Left renal cortex interstitium (tissue), 4 donors: ENCODE data around the gene IQCM. TPM values are rescaled to one million over a fixed set of nuclear protein-coding genes. Genes with fewer than 3 reads are reported as not detected.
"Not testable (repeated sequence)": the region's sequence is repeated elsewhere in the genome, so short reads cannot be mapped to it uniquely, and the experiment has no call there.

Experiments used
- DNase-seq, 4 donors: peaks; one replicate each; pipeline ENCODE4 v3.0.0-alpha.2; 2013; ENCODE audit warnings: low read depth in 4 of 4, low spot score in 2 of 4, missing footprints in 1 of 4
- polyA plus RNA-seq, 4 donors: library from polyadenylated mRNA; unstranded; fragments of 120-200 nt; gene quantifications; one replicate each; pipeline ENCODE4 v1.2.1, GENCODE V29; 2013; ENCODE audit not compliant: insufficient read length in 4 of 4

The IQCM gene
- polyA plus RNA-seq, 4 donors = not detected

GRCh38 chr4:149493492-149493891 is 322.2 kb downstream of the IQCM start:
- peak in 1 of 4 donors; percentile 7 for DNase-seq

- no peak for DNase-seq
Measured at GRCh38 chr4:149489321-149489720, 326.3 kb downstream of the IQCM start.

DNA sequence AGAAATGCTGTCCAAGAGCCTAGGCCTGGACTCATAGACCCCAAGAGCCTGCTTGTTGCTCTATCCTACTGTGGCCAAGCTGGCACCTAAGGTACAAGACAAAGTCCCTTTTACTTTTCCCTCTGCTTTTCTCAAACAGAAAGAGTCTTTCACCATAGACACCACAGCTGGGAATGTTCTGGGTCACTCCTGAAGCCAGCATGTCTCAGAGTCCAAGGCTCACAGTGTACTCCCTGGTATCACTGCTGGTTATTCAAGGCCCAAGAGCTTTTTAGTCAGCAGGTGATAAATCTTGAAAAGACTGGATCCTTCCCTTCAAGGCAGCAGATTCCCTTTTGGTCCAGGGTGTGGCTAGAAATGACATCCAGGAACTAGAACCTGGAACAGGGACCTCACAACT is 328.8 kb downstream of the IQCM start:
- no peak for DNase-seq

GRCh38 chr4:149468669-149469068 is 347.0 kb downstream of the IQCM start:
- DNase-seq = not testable (repeated sequence)

DNA sequence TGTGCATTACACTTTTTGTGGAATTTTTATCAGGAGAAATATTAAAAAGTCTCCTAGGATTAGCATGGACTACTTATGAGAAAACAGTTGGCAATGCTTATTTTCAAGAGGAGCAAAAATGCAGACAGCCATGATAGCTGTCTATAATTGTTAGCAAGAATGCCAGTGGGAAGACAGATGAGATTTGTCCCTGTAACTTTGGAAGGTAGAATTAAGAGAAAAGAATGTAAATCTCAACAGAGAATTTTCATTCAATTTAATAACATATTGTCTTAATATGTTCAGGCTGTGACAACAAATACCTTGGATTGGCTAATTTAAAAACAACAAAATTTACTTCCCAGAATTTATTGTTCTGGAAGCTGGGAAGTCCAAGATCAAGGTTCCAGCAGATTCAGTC is 349.2 kb downstream of the IQCM start:
- no peak for DNase-seq

DNA sequence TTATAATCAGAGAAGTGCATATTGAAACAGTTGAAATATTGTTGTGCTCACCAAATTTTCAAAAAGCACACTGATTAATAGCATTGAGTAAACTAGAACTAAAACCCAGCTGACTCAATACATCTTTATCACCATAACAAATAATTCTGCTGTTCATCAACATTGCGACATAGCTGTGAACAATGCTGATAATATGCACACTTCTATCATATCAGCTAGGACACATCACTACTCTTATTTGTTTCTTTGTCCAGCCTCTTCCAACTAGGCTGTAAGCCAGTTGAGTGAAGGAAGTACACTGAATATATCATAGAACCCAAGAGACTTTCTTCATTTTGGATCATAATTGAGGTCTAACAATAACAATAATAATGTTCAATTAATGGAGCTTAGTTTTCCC is 349.7 kb downstream of the IQCM start:
- DNase-seq = no peak

DNA sequence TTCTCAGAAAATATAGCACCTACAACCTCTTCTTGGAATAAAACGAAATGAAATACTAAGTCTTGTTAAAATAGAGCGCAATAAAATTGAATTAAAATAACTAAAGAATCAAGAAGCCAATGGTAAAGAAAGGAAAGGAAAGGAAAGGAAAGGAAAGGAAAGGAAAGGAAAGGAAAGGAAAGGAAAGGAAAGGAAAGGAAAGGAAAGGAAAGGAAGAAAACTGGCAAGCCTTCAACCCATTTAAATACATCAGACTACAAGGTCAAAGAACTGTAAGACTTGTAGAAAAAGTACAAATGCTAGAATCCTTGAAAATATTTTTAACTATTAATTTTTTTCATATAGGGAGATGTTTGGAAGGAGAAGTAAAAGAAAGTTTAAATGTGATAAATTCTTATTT is 372.1 kb downstream of the IQCM start:
- no peak for DNase-seq

GRCh38 chr4:149441338-149441737 is 374.3 kb downstream of the IQCM start:
- no peak for DNase-seq

DNA sequence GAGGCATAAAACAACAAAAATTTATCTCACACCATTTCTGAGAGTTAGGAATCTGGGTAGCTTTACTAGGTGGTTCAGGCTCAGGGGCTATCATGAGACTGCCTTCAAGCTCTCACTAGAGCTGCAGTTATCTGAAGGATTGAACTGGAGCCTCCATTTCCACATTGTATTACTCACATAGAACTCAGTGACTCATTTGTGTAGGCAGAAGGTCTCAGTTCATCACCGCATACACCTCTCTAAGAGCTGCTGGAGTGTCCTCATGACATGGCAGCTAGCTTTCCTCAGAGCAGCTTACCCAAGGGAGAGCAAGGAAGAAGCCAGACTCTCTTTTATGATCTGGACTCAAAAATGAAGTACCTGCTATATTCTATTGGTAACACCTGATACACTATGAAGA is 389.2 kb downstream of the IQCM start:
- DNase-seq = no peak

DNA sequence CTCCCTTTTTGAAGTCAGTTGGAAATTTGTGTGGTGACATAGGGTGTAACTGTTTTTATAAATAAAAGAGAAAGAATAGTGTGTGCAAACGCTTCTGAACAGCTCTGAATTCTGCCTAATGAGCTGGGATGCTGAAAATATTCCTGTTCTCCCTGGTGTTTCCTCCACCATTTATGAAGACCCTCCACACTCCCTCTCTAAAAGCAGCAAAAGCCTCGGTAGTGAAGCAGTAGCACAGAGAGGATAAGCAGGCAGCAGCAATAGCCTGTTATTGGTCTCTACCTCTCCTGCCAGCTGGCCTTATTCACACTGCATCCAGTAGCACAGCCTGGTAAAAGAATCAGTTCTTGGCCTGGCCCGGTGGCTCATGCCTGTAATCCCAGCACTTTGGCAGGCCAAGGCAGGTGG is 406.1 kb downstream of the IQCM start:
- DNase-seq = no peak

DNA sequence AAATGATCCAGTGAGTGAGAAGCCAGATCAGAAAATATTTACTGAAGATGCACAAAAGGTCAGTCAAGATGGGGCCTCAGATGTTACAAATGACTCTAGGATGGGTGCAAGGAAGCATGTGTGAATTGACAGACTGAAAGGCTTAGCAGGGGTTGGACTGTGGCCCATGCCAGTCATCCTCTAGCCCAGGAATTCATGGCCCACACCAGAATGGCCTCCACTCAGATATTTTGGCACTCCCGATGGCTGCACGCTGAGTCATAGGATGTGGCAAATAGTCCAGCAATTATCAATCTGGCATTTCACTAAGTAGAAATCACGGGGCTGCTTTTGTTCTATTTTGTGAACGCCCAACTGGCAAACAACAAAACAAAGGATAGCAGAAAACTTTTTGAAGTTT is 406.5 kb downstream of the IQCM start:
- DNase-seq = no peak

DNA sequence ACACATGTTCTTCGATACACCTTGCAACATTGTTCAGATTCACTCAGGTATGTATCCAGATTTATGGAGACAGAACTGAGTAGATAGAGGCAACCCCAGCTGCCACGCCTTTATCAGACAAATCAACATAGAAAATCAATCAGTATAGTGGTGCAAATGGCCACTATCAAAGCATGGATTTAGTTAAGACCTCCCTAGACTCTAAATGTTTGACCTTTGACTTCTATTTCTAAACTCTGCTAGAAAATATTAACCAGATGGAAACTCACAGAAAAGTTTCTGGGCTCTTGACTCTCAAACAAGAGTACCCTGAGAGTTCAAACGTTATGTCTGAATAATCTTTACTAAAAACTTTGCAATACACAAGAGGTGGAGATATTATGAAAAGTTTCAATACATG is 411.5 kb downstream of the IQCM start:
- DNase-seq = no peak

GRCh38 chr4:149403081-149403480 is 412.6 kb downstream of the IQCM start:
- no peak for DNase-seq

- no peak for DNase-seq
Measured at GRCh38 chr4:149398993-149399392, 416.6 kb downstream of the IQCM start.

GRCh38 chr4:149370785-149371420 is 444.7 kb downstream of the IQCM start:
- DNase-seq = no peak

DNA sequence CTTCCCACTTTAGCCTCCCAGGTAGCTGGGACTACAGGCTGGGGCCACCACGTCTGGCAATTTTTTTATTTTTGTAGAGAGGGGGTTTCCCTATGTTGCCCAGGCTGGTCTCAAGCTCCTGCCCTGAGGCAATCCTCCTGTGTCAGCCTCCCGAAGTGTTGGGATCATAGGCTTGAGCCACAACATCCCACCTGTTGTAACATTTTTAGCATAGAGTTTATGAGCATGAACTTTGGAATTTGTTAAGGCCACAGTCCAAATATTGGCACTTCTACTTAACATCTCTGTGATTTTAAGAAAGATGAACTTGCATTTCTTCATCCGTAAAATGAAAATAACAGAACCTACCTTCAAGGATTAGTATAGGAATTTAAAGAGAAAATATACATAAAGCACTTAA is 445.6 kb downstream of the IQCM start:
- no peak for DNase-seq

GRCh38 chr4:149353241-149353640 is 462.4 kb downstream of the IQCM start:
- no peak for DNase-seq

DNA sequence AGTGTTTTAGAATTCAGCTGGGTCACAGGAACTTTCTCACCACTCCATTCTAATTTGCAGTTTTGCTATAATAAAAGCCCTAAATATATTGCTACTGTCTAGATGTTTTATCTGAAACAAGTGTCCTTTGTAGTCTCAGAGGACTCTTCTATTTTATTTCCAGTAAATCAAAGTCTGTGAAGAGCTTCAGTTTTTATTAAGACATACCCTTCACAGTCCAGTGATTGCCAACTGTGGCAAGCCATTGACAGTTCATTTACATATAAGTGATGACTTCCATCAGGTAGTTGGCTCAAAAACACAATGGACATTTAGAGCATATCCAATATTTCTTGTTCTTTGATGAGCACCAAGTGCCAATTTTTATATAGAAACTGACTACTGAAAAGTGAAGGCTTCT is 466.1 kb downstream of the IQCM start:
- DNase-seq = no peak

DNA sequence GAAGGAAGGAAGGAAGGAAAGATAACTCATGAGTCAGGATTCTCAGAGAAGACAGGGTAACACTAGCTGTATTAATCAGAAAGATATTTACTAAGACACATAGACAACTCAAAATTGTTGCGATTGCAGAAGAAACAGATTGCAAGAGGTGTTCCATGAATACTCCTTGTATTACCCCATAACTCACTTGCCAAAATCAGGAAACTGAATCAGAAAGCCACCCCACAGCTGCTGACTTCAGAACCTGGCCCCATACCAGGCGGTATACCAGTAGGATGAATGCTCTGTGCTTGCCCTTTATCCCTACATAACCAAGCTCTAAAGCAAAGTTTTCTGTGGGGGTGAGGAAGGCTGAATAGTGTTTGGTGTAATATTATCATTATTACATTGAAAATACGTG is 468.5 kb downstream of the IQCM start:
- DNase-seq = no peak

- no peak for DNase-seq
Measured at GRCh38 chr4:149345424-149345823, 470.2 kb downstream of the IQCM start.

DNA sequence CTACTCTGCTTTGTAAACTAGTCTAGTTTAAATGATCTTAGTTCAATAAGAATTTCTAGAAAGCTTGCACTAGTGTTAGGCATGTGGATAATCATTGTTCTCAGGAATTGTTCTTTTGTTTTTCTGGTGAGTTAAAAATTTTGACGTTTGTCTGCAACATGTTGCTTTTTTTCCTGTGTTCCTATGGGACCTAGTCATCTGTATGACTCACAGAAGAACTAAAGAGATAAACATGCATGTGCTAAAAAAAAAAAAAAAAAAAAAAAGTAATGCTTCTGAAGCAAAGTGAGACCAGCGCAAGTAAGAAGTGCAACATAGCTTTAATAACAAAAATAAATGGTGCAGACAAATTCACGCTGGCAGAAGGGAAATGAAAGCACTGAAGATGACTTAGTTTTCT is 471.2 kb downstream of the IQCM start:
- no peak for DNase-seq

DNA sequence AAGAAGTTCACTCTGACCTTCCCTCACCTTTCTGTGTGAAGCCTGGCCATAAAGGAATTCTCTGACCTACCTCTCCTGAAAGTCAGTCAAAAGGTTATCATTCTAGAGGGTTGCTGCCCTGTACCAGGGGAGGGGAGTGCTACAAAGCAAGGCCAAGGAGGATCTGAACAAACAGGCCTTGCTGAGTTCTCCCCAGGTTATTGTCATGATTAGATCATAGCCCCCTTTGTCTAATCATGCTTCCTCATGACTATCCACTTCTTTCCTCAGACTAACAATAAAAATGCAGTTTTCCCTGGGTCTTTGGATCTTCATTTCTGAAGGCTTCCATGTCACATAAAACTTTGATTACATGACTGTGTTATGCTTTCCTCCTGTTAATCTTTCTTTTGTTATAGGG is 472.0 kb downstream of the IQCM start:
- DNase-seq = no peak

DNA sequence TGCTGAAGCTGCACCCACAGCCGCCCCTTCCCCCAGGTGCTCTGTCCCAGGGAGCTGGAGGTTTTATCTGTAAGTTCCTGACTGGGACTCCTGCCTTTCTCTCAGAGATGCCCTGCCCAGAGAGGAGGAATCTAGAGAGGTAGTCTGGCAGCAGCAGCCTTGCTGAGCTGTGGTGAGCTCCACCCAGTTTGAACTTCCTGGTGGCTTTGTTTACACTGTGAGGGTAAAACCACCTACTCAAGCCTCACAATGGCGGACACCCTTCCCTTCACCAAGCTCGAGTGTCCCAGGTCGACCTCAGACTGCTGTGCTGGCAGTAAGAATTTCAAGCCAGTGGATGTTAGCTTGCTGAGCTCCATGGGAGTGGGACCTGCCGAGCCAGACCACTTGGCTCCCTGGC is 474.5 kb downstream of the IQCM start:
- DNase-seq = not testable (repeated sequence)
